Measurements from ENCODE around the gene MAPKBP1. TPM values are rescaled to one million over a fixed set of nuclear protein-coding genes. Genes with fewer than 3 reads are reported as not detected.

Gene MAPKBP1
- total RNA-seq, 1 experiment from 2014 or later: 9.9 TPM

DNA sequence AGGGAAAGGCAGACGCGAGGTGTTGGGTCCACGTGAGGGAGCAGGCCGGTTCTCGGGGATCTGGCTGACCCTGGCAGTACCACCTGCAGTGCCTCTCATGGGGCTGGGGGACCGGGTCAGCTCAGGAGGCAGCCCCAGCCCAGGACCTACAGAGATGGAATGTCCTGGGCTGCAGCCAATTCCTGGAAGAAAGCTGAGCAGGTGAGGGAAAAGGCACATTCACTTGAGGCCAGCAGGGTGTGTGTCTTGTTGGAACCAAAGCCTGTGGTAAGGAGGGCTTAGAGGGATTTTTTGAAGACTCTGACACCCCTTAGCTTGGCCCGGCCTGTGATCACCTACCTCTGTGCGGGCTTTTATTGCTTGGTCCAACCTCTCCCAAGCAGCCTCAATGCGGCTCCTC lies 80.2 kb downstream of the MAPKBP1 start:
- Mint-ChIP-seq H3K36me3 (ENCODE audit: insufficient read depth, unreplicated experiment) (peaks cover 5% of the 10 kb centered on the region), H3K27ac (ENCODE audit: unreplicated experiment) (no peak overlapping the region), H3K27me3 (ENCODE audit: unreplicated experiment) (no peaks in the 10 kb centered on the region), H3K9me3 (ENCODE audit: low read depth, unreplicated experiment) (no peaks in the 10 kb centered on the region), H3K4me1 (ENCODE audit: low read depth, unreplicated experiment) (no peaks in the 10 kb centered on the region), H3K4me3 (ENCODE audit: low read depth, unreplicated experiment) (no peak overlapping the region)
- intact Hi-C loops (cut with micrococcal nuclease; ENCODE audit: unreplicated experiment): no loop called here
- CTCF ChIA-PET: no interaction called here
- DNase-seq: no peak
- TF ChIP-seq, protein P1, sequence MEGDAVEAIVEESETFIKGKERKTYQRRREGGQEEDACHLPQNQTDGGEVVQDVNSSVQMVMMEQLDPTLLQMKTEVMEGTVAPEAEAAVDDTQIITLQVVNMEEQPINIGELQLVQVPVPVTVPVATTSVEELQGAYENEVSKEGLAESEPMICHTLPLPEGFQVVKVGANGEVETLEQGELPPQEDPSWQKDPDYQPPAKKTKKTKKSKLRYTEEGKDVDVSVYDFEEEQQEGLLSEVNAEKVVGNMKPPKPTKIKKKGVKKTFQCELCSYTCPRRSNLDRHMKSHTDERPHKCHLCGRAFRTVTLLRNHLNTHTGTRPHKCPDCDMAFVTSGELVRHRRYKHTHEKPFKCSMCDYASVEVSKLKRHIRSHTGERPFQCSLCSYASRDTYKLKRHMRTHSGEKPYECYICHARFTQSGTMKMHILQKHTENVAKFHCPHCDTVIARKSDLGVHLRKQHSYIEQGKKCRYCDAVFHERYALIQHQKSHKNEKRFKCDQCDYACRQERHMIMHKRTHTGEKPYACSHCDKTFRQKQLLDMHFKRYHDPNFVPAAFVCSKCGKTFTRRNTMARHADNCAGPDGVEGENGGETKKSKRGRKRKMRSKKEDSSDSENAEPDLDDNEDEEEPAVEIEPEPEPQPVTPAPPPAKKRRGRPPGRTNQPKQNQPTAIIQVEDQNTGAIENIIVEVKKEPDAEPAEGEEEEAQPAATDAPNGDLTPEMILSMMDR (IDR thresholded peaks at IDR 0.05; ENCODE audit: unreplicated experiment): no peak
- no TSS peak for BruUV-seq (replicated peaks)

DNA sequence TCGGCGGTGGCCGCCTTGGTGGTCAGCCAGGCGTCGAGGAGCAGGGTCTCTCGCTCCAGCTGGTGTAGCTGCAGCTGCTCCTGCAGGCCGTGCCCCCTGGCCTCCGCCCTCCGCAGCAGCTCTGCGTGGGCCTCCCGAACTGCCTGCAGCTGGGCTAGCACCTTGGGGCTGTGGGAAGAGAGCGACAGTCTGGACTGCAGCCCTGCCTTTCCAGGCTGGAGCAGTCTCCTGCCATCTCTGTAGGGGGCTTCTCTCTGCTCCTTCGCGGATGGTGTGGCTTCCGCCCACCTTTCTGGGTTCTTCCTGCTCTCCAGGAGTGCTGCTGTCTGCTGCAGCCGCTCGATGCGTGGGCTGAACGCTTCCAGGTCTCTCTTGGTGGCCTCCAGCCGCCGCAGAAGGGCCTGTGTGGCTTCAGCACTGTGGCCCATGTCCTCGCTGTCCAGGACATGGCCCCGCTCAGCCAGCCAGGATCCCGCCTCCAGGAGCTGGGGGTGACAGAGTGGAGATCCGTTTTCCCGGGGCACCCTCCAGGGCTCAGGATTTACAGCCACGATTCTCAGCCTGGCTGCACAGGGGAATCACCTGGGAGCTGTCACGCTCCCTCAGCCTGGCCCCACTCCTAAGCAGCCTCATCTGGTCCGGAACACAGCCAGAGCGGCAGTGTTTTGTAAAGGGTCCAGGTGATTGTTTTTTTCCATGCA lies 81.1 kb downstream of the MAPKBP1 start:
- intact Hi-C loops (cut with micrococcal nuclease; ENCODE audit: unreplicated experiment): no loop called here
- Mint-ChIP-seq H3K27me3 (ENCODE audit: unreplicated experiment) (no peaks in the 10 kb centered on the region), H3K36me3 (ENCODE audit: insufficient read depth, unreplicated experiment) (peaks cover 5% of the 10 kb centered on the region), H3K4me1 (ENCODE audit: low read depth, unreplicated experiment) (no peaks in the 10 kb centered on the region), H3K27ac (ENCODE audit: unreplicated experiment) (no peak overlapping the region), H3K4me3 (ENCODE audit: low read depth, unreplicated experiment) (no peak overlapping the region), H3K9me3 (ENCODE audit: low read depth, unreplicated experiment) (no peaks in the 10 kb centered on the region)
- CTCF ChIA-PET: no interaction called here
- no TSS peak for BruUV-seq (replicated peaks)
- TF ChIP-seq, protein P1 (IDR thresholded peaks at IDR 0.05; ENCODE audit: unreplicated experiment): no peak
- no peak for DNase-seq

DNA sequence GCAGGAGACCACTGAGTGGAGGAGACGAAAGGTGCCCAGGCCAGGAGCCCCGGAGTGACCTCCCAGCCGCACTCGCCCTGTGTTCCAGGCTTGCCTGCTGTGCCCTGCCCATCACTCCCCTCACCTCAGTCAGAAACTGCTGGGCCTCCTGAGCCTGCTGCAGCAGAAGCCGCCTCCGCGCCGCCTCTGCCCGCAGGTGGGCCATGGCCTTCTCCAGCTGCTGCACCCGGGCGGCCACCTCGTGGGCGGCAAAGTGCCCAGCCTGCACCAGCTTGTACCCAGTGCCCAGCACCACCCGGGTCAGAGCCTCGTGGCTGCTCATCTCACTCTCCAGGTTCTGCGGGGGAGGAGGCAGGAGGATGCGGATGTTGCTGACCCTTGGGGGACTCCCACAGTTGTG lies 82.0 kb downstream of the MAPKBP1 start:
- BruUV-seq (replicated peaks): no TSS peak
- CTCF ChIA-PET: no interaction called here

DNA sequence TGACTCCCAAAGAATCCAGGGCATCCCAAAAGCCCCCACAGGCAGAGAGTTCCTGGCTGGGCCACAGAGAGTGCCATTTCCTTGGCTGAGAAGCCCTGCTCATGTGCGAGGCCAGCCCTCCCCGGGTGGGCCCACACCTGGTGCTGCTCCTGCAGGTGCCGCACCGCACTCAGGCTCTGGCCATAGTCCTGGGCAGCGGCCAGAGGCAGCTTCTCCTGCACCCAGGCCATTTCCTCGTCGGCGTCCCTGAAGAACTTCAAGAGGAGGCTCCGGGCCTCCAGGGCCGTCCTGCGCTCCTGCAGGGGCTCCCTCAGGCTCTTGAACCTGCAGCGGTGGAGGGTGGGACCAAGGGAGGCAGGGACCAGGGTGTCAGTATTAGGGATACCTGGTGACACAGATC lies 82.4 kb downstream of the MAPKBP1 start:
- TF ChIP-seq, protein P1 (IDR thresholded peaks at IDR 0.05; ENCODE audit: unreplicated experiment): no peak
- BruUV-seq (replicated peaks): no TSS peak
- Mint-ChIP-seq H3K9me3 (ENCODE audit: low read depth, unreplicated experiment) (no peaks in the 10 kb centered on the region), H3K27ac (ENCODE audit: unreplicated experiment) (no peak overlapping the region), H3K36me3 (ENCODE audit: insufficient read depth, unreplicated experiment) (peaks cover 5% of the 10 kb centered on the region), H3K4me1 (ENCODE audit: low read depth, unreplicated experiment) (no peaks in the 10 kb centered on the region), H3K4me3 (ENCODE audit: low read depth, unreplicated experiment) (no peak overlapping the region), H3K27me3 (ENCODE audit: unreplicated experiment) (no peaks in the 10 kb centered on the region)
- DNase-seq: no peak
- CTCF ChIA-PET: no interaction called here
- intact Hi-C loops (cut with micrococcal nuclease; ENCODE audit: unreplicated experiment): no loop called here

More for the DNA sequence above, 82.0 kb downstream of the MAPKBP1 start:
- intact Hi-C loops (cut with micrococcal nuclease; ENCODE audit: unreplicated experiment): no loop called here
- Mint-ChIP-seq H3K36me3 (ENCODE audit: insufficient read depth, unreplicated experiment) (peaks cover 5% of the 10 kb centered on the region), H3K27me3 (ENCODE audit: unreplicated experiment) (no peaks in the 10 kb centered on the region), H3K9me3 (ENCODE audit: low read depth, unreplicated experiment) (no peaks in the 10 kb centered on the region), H3K4me1 (ENCODE audit: low read depth, unreplicated experiment) (no peaks in the 10 kb centered on the region), H3K4me3 (ENCODE audit: low read depth, unreplicated experiment) (no peak overlapping the region), H3K27ac (ENCODE audit: unreplicated experiment) (no peak overlapping the region)
- no peak for DNase-seq
- TF ChIP-seq, protein P1 (IDR thresholded peaks at IDR 0.05; ENCODE audit: unreplicated experiment): no peak

Measured in Calu3 (cell line).